ENCODE results near the gene NFATC2. TPM values are rescaled to one million over a fixed set of nuclear protein-coding genes. Genes with fewer than 3 reads are reported as not detected.

NFATC2 gene
- polyA plus RNA-seq, 1 donor from 2014 or later: not detected

- Histone ChIP-seq H2AFZ (ENCODE audit: low read depth, low read length) (no peak overlapping the region), H4K20me1 (ENCODE audit: insufficient read depth) (no peaks in the 10 kb centered on the region), H3K4me3 (ENCODE audit: low read length) (no peak overlapping the region), H3K79me2 (replicated peaks; ENCODE audit: insufficient read depth, low read length) (no peaks in the 10 kb centered on the region), H3K9ac (ENCODE audit: low read length) (no peak overlapping the region), H3K36me3 (ENCODE audit: insufficient read depth, low read length) (no peaks in the 10 kb centered on the region), H3K27ac (ENCODE audit: low read length) (no peak overlapping the region), H3K9me2 (ENCODE audit: insufficient read depth, low read length) (no peaks in the 10 kb centered on the region), H3F3A (ENCODE audit: insufficient read depth, low read length, poor library complexity, severe bottlenecking) (no peaks in the 10 kb centered on the region), H3K9me3 (ENCODE audit: low read length) (no peaks in the 10 kb centered on the region), H3K4me2 (ENCODE audit: low read length) (no peak overlapping the region), H3K27me3 (ENCODE audit: insufficient read depth, low read depth, low read length) (no peaks in the 10 kb centered on the region)
- TF ChIP-seq MXI1 (conservative IDR thresholded peaks at IDR 0.05; ENCODE audit: poor library complexity, severe bottlenecking): no peak
- no peak for TF ChIP-seq REST (IDR thresholded peaks at IDR 0.05; ENCODE audit: borderline replicate concordance)
- TF ChIP-seq EP300 (conservative IDR thresholded peaks at IDR 0.05; ENCODE audit: poor library complexity, severe bottlenecking): no peak
- TF ChIP-seq RAD21 (conservative IDR thresholded peaks at IDR 0.05): no peak
- TF ChIP-seq POLR2AphosphoS5 (IDR thresholded peaks at IDR 0.05): no peak
Measured at GRCh38 chr20:51425347-51426106, 117.0 kb downstream of the NFATC2 start.

- TF ChIP-seq EP300 (conservative IDR thresholded peaks at IDR 0.05; ENCODE audit: poor library complexity, severe bottlenecking) (no peak), REST (IDR thresholded peaks at IDR 0.05; ENCODE audit: borderline replicate concordance) (no peak), POLR2AphosphoS5 (IDR thresholded peaks at IDR 0.05) (no peak), CTCF (IDR thresholded peaks at IDR 0.05; ENCODE audit: poor library complexity, severe bottlenecking) (no peak), MXI1 (conservative IDR thresholded peaks at IDR 0.05; ENCODE audit: poor library complexity, severe bottlenecking) (no peak), EZH2 (IDR thresholded peaks at IDR 0.05; ENCODE audit: borderline replicate concordance, insufficient read depth, low read length, poor library complexity, severe bottlenecking) (no peak)
- Histone ChIP-seq H3K27me3 (ENCODE audit: insufficient read depth, low read depth, low read length) (no peaks in the 10 kb centered on the region), H4K20me1 (ENCODE audit: insufficient read depth) (no peaks in the 10 kb centered on the region), H3K4me3 (ENCODE audit: low read length) (no peak overlapping the region), H2AFZ (ENCODE audit: low read depth, low read length) (no peak overlapping the region), H3K36me3 (ENCODE audit: insufficient read depth, low read length) (no peaks in the 10 kb centered on the region), H3F3A (ENCODE audit: insufficient read depth, low read length, poor library complexity, severe bottlenecking) (no peaks in the 10 kb centered on the region), H3K27ac (ENCODE audit: low read length) (no peak overlapping the region), H3K9me2 (ENCODE audit: insufficient read depth, low read length) (no peaks in the 10 kb centered on the region), H3K9ac (ENCODE audit: low read length) (no peak overlapping the region), H3K79me2 (replicated peaks; ENCODE audit: insufficient read depth, low read length) (no peaks in the 10 kb centered on the region), H3K9me3 (ENCODE audit: low read length) (no peaks in the 10 kb centered on the region), H3K4me2 (ENCODE audit: low read length) (no peak overlapping the region)
Measured at GRCh38 chr20:51424270-51425117, 118.0 kb downstream of the NFATC2 start.
